ENCODE measurements around the gene IRF1.
"Not testable (repeated sequence)": the region's sequence is repeated elsewhere in the genome, so short reads cannot be mapped to it uniquely, and the experiment has no call there.

DNA sequence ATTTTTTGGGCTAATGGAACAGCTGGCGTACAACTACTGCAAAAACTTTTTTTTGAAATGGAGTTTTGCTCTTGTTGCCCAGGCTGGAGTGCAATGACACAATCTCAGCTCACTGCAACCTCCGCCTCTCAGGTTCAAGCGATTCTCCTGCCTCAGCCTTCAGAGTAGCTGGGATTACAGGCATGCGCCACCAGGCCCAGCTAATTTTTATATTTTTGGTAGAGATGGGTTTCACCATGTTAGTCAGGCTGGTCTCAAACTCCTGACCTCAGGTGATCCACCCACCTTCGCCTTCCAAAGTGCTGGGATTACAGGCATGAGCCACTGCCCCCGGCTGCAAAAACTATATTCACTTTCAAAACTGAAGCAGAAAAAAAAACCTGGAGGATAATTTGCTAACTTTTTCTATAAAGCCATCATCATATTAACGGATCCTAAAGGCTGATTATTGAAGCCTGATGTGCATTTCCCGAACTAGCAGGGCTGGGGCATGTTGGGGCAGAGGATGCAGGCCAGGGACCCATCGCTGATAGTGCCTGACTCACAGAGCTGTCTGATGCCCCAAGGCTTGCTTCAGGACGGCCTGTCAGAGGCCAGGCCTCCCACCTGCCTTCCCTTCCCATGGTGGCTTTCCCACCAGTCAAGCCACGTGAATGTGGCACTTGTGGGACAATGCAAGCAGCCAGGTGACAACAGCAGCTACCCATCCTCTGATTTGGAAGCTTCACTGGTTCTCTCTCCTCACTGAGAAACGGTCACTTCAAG, 5.5 kb downstream of the IRF1 start:
- TF ChIP-seq, protein P1, sequence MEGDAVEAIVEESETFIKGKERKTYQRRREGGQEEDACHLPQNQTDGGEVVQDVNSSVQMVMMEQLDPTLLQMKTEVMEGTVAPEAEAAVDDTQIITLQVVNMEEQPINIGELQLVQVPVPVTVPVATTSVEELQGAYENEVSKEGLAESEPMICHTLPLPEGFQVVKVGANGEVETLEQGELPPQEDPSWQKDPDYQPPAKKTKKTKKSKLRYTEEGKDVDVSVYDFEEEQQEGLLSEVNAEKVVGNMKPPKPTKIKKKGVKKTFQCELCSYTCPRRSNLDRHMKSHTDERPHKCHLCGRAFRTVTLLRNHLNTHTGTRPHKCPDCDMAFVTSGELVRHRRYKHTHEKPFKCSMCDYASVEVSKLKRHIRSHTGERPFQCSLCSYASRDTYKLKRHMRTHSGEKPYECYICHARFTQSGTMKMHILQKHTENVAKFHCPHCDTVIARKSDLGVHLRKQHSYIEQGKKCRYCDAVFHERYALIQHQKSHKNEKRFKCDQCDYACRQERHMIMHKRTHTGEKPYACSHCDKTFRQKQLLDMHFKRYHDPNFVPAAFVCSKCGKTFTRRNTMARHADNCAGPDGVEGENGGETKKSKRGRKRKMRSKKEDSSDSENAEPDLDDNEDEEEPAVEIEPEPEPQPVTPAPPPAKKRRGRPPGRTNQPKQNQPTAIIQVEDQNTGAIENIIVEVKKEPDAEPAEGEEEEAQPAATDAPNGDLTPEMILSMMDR (IDR thresholded peaks at IDR 0.05), result not testable (repeated sequence)
- TF ChIP-seq POLR2AphosphoS5, POLR2A (IDR thresholded peaks at IDR 0.05): not testable (repeated sequence)

Data from prostate gland (tissue), 2 donors.